Gastroesophageal sphincter (tissue), 3 donors: Measurements from ENCODE around the gene ABHD1.

Source experiments
- CTCF ChIP-seq, 4 experiments: fragments of 200-600 bp in 2 of 4; fragments of 450-650 bp in 2 of 4; sonication (generic) in 1 of 4; IDR thresholded peaks; one replicate each; pipeline ENCODE4 v1.5.1; 2017 to 2019; ENCODE audit warnings: antibody characterized with exemption in 4 of 4, mild to moderate bottlenecking in 2 of 4, moderate library complexity in 2 of 4
- EP300 ChIP-seq: sonication (generic); formaldehyde crosslinking; IDR thresholded peaks from one replicate; pipeline ENCODE4 v1.6.1; 2017; ENCODE audit warnings: antibody characterized with exemption, mild to moderate bottlenecking
- POLR2A ChIP-seq, 2 donors: fragments of 450-650 bp; IDR thresholded peaks; one replicate each; pipeline ENCODE4 v1.6.1; 2017; ENCODE audit warnings: antibody characterized with exemption in 2 of 2, mild to moderate bottlenecking in 2 of 2, moderate library complexity in 1 of 2
- POLR2AphosphoS5 ChIP-seq: sonication (generic); formaldehyde crosslinking; IDR thresholded peaks from one replicate; pipeline ENCODE4 v1.6.1; 2017; ENCODE audit warnings: antibody characterized with exemption

GRCh38 chr2:27089111-27089954 lies 34.3 kb upstream of the ABHD1 start:
- TF ChIP-seq POLR2AphosphoS5 (no peak), CTCF (IDR thresholded peaks at IDR 0.05) (no peak), POLR2A (IDR thresholded peaks at IDR 0.05) (no peak), EP300 (no peak)
